ENCODE results near the gene SLC7A8.

SLC7A8 gene

GRCh38 chr14:23145794-23146350 lies 37.6 kb downstream of the SLC7A8 start:
- TF ChIP-seq, protein P1, sequence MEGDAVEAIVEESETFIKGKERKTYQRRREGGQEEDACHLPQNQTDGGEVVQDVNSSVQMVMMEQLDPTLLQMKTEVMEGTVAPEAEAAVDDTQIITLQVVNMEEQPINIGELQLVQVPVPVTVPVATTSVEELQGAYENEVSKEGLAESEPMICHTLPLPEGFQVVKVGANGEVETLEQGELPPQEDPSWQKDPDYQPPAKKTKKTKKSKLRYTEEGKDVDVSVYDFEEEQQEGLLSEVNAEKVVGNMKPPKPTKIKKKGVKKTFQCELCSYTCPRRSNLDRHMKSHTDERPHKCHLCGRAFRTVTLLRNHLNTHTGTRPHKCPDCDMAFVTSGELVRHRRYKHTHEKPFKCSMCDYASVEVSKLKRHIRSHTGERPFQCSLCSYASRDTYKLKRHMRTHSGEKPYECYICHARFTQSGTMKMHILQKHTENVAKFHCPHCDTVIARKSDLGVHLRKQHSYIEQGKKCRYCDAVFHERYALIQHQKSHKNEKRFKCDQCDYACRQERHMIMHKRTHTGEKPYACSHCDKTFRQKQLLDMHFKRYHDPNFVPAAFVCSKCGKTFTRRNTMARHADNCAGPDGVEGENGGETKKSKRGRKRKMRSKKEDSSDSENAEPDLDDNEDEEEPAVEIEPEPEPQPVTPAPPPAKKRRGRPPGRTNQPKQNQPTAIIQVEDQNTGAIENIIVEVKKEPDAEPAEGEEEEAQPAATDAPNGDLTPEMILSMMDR (IDR thresholded peaks at IDR 0.05; ENCODE audit: low read depth, low read length, missing control alignments), result no peak
- Histone ChIP-seq H3K4me3 (ENCODE audit: low read depth, low read length) (no peak overlapping the region), H3K36me3 (replicated peaks) (no peaks in the 10 kb centered on the region), H3K27me3 (replicated peaks) (peaks cover 6% of the 10 kb centered on the region), H3K27ac (no peak overlapping the region)
- DNase-seq, result no peak
- in situ Hi-C loops (cut with HindIII; ENCODE audit: low pct_ligation_motif_present, low sequenced_read_pairs), result no loop called here

GRCh38 chr14:23143911-23144310 lies 39.5 kb downstream of the SLC7A8 start:
- Histone ChIP-seq H3K27ac (no peak overlapping the region), H3K4me3 (ENCODE audit: low read depth, low read length) (no peak overlapping the region), H3K36me3 (replicated peaks) (no peaks in the 10 kb centered on the region), H3K27me3 (replicated peaks) (peaks cover 5% of the 10 kb centered on the region)
- no peak for DNase-seq
- in situ Hi-C loops (cut with HindIII; ENCODE audit: low pct_ligation_motif_present, low sequenced_read_pairs), result no loop called here
- TF ChIP-seq, protein P1 (IDR thresholded peaks at IDR 0.05; ENCODE audit: low read depth, low read length, missing control alignments), result no peak

DNA sequence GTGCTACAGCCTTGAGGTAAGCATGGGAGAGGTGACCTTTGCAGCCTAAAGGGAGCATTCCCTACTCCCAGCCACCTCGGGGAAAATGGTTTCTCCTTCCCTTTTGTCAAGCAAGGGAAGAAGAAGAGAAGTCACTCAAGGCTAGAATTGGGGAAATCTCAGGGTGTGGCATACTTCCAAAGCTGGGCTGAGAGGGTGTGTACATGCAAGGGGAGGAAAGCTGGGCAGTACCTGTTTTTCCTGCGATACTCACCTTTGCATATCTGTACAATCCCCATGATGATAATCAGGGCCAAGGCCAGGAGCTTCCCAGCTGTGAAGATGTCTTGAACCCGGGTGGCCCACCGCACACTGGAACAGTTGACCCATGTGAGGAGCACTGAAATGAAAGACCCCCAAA lies 40.6 kb downstream of the SLC7A8 start:
- H3K4me3 ChIP-seq (ENCODE audit: low read depth, low read length), result no peak overlapping the region
- TF ChIP-seq, protein P1 (IDR thresholded peaks at IDR 0.05; ENCODE audit: low read depth, low read length, missing control alignments), result no peak
- H3K27ac ChIP-seq, result no peak overlapping the region
- peaks cover 5% of the 10 kb centered on the region for H3K27me3 ChIP-seq (replicated peaks)
- in situ Hi-C loops (cut with HindIII; ENCODE audit: low pct_ligation_motif_present, low sequenced_read_pairs), result no loop called here
- H3K36me3 ChIP-seq (replicated peaks), result no peaks in the 10 kb centered on the region
- DNase-seq, result no peak

GRCh38 chr14:23141706-23142444 lies 41.6 kb downstream of the SLC7A8 start:
- Histone ChIP-seq H3K27ac (no peak overlapping the region), H3K27me3 (replicated peaks) (peaks cover 5% of the 10 kb centered on the region), H3K36me3 (replicated peaks) (no peaks in the 10 kb centered on the region), H3K4me3 (ENCODE audit: low read depth, low read length) (no peak overlapping the region)
- DNase-seq, result peak; percentile 4
- in situ Hi-C loops (cut with HindIII; ENCODE audit: low pct_ligation_motif_present, low sequenced_read_pairs), result no loop called here
- TF ChIP-seq, protein P1 (IDR thresholded peaks at IDR 0.05; ENCODE audit: low read depth, low read length, missing control alignments), result no peak

- no peak overlapping the region for H3K4me3 ChIP-seq (ENCODE audit: low read depth, low read length)
- no peak overlapping the region for H3K27ac ChIP-seq
- peaks cover 5% of the 10 kb centered on the region for H3K27me3 ChIP-seq (replicated peaks)
- in situ Hi-C loops (cut with HindIII; ENCODE audit: low pct_ligation_motif_present, low sequenced_read_pairs), result no loop called here
- no peak for DNase-seq
- TF ChIP-seq, protein P1 (IDR thresholded peaks at IDR 0.05; ENCODE audit: low read depth, low read length, missing control alignments), result no peak
- no peaks in the 10 kb centered on the region for H3K36me3 ChIP-seq (replicated peaks)
Observed at GRCh38 chr14:23140371-23140770, 43.1 kb downstream of the SLC7A8 start.
